HG03565 (cell line): ENCODE measurements around the gene POP4.

Source experiments
- ATAC-seq: cut with Tn5 transposase; IDR thresholded peaks from one replicate; pipeline ENCODE4 v1.9.1; 2021; ENCODE audit warnings: mild to moderate bottlenecking, moderate library complexity; ENCODE audit not compliant: unreplicated experiment

Gene POP4

DNA sequence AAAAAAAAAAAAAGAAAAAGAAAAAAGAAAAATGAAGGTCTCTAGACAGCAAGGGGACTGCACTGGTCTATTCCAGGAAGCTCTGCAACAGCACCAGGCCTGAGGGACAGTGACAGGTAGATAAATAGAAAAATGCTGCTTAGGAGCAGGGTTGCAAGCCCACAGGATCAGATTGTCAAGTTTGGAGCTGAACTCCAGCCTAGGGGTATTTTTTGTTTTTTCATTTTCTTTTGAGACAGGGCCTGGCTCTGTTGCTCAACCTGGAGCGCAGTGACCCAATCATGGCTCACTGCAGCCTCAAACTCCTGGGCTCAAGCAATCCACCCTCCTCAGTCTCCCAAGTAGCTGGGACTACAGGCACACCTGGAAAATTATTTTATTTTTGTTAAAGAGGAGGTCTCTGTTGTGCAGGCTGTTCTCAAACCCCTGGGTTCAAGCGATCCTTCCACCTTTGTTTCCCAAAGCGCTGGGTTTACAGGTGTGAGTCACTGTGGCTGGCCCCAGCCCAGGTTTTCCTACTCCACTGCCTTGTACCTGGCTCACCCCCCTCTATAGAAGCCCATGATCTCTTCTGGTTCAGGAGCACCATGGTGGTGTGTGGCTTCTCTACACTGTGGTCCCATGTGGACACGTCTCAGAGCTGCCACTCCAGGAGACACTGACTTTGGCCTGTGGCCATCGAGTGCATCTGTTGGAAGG lies 23.9 kb downstream of the POP4 start:
- ATAC-seq: no peak

DNA sequence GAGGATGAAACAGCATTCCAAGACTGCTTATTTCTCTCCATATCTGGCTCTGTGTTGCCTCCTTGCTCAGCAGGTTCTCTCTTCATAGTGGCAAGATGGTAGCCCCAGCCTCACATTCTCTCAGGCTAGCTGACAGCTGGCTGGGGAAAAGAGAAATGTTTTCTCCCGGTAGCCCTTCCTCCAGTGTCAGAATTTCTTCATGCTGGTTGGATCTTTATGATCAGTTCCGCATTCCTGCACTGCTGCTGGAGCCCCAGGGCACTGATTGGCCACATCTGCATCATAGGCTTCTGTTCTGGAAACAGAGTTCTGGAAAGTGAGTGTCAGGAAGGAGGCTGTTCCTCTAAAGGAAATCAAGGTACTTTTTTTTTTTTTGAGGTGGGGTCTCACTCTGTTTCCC lies 24.6 kb downstream of the POP4 start:
- no peak for ATAC-seq

DNA sequence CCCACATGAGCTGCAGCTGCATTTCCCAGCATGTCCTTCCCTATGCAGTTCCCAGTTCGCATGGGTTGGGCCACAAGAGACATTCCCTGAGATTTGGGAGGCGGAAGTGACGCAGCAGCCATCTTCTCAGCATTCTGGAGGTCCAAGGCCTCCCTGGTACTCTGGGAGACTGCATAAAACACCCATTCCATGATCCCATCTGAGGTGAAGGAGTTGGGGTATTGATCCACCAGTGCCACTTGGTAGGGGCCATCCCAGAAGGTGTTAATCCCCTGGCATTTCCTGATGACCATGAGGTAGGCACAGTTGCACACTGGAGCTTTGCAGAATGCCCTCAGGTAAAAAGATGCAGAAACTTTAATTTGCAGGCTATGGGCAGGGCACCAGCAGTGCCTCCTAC lies 25.4 kb downstream of the POP4 start:
- no peak for ATAC-seq

DNA sequence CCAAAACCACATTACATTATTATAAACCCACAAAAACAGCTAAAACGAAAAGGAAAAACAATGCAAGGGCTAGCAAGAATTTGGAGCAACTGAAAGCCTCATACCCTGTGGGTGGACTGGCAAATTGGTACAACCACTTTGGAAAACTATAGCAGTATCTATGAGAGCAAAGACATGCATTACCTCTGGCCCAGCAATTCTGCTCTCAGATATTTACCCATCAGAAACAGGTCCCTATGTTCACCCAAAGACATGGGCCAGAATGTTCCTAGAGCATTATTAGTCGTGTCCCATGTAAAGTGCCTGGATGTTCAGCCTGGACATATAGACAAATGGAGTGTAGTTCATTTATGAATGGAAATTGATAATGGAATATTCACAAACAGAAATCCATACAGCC lies 27.9 kb downstream of the POP4 start:
- ATAC-seq: no peak

DNA sequence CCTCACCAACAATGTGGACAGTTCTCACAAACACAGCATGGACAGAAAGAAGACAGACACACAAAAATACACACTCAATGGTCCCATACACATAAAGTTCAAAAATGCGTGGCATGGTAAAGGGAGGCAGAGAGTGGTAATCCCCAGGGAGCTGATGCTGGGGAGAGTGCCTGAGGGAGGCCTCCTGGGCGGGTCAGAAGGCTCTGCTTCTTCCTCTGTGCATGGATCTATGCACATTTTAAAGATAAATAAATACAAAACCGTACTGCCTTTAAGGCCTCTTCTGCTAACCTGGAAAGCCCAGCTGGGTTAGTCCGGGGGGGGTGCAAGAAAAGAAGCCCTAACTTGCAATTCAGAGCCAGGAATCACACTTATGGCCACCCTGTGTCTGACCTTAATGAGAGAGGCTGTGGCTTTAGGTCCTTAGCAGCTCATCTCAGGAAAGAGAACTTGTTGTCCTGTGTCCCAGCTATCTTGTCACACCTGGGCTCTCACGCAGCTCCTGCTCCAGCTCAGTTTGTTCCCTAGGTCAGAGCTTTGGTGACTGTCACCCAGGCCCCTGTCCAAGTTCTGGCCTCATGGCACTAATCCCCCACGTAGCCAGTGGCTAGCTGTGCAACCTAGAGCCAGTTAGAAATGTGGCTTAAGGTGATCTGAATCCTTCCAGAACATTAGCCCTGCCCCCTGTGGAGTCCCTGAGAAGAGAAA lies 28.5 kb downstream of the POP4 start:
- no peak for ATAC-seq

DNA sequence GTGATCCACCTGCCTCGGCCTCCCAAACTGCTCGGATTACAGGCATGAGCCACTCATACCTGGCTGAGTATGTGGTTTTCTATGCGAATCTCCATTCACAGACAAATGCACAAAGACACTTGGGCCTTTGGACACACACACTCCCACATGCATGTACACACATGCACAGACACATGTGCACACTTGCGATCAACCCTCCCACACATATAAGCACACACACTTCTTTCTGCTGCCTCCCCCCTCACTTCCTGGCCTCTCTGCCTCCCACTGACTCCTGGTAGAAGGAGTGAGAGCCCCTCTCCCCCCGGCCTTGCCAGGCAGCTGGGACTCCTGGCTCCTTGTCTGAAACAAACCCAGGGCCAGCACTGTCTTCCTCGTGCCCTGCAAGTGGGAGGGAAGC lies 29.9 kb downstream of the POP4 start:
- ATAC-seq: no peak

DNA sequence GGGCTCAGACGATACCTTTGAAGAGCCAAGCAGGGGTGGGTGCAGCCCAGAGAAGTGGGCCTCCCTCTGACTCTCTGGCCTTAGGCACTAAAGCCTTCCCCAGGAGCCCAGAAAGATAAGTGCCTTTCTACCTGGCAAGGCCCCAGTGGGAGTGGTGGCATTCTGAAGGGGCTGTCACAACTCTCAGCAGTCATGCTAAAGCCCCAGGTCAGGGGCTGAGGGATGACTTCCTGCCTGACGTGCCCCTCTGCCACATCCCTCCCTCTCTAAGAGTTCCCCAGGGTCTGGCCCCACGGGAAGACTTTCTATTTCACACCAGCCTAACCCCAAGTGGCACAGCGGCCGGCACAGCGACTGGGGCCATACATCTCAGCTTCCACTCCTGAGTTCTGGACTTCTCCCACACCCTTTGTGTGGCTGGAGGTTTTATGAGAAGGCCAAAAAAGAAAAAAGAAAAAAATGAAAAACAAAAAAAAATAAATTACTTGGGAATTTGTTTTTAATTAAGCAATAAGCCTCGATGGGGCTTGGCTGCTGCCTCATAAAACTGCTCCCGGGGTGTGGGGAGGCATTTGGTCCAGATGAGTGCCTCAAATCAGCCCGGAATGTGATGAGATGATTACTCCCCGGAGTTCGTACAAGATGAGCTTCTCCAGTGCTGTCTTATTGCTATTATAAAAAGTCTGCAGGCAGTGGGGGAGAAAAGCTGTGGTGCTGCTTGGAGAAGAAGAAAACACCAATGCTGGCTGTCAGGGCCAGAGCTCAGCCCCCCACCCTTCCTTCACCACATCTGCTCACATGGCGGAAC lies 30.7 kb downstream of the POP4 start:
- ATAC-seq: no peak

DNA sequence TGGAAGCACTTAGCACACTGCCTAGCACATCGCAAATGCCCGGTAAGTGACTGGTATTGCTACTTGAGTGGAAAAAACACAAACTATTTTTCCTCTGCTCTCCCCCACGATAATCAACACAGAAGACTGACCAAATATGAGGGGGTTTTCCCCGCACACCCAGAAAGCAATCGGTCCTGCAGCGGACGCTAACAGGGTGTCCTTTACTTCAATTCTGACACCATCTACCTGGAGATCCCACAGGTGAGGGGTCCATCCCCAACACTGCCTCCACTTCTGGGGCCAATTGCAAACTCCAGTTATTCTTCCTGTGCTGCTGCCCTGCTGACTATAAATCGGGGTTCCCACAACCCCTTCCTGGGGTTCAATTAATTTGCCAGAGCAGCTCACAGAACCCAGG lies 33.0 kb downstream of the POP4 start:
- ATAC-seq: no peak

DNA sequence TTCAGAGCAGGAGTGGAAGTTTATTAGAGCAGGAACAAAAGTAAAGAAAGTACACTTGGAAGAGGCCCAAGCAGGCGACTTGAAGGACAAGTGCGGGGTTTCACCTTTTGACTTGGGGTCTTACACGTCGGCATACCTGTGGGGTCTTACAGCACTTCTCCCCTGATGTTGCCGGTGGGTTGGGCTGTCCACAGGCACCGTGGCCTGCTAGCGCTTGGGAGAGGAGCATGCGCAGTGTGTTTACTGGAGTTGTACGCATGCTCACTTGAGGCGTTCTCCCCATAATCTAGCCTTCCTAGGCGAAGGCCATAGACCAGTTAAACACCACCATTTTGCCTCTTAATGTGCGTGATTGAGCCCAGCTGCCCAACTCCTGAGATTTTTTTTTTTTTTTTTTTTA lies 34.1 kb downstream of the POP4 start:
- no peak for ATAC-seq

DNA sequence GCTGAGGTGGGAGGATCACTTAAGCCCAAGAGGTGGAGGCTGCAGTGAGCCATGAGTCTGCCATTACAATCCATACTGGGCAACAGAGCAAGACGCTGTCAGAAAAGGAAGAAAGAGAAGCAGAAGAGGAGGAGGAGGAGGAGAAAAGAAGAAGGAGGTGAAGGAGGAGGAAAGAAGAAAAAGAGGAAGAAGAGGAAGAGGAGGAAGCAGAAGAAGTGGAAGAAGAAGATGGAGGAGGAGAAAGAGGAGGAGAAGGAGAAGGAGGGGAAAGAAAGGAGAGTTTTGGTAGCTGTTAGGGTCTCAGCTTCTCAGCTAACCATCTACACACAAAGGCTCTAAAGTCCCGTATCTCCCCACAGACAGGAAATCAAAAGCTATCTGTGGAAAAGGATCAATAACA lies 35.5 kb downstream of the POP4 start:
- no peak for ATAC-seq

DNA sequence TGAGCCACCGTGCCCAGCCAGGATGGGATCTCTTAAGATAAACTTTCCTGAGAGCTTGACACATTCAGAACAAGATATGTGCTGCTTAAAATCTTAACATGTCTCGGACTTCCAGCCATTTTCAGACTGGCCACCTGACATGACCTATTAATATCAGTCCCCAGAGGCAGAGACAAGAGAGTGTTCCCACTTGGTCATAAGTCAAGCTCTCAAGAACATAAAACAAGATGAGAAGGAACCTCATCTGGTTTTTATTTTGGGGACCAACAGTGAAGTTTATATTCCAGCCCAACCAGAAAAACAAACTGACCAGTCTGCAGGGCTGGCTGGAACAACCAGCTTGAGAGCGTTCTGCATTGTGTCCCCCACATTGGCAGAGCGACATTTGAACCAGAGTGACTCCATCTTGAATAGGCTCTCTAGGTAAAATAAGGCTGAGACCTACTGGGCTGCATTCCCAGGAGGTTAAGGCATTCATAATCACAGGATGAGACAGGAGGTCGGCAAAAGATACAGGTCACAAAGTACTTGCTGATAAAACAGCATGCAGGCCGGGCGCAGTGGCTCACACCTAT lies 37.4 kb downstream of the POP4 start:
- no peak for ATAC-seq

DNA sequence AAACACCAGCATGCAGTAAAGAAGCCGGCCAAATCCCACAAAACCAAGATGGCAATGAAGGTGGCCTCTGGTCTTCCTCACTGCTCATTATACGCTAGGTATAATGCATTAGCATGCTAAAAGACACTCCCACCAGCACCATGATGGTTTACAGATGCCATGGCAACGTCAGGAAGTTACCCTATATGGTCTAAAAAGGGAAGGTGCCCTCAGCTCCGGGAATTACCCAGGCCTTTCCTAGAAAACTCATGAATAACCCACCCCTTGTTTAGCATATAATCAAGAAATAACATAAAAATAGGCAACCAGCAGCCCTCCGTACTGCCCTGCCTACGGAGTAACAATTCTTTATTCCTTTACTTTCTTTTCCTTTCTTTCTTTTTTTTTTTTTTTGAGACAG lies 38.1 kb downstream of the POP4 start:
- ATAC-seq: no peak

DNA sequence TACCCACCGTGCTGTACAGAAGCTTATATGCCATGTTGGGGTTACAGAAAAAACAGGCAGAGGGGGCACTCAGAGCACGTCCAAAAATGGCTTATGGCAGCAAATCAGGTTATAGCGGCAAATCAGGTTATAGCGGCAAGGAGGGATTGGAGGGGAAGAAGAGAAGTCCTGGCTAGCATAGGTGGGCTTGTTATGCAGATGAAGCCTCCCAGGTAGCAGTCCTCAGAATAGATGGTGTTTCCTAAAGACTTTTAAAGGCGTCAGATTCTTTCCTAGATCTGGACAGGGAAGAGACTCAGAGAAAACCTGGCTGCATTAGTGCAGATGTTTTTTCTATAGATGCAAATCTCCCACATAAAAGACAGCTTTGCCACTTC lies 39.4 kb downstream of the POP4 start:
- ATAC-seq: no peak

DNA sequence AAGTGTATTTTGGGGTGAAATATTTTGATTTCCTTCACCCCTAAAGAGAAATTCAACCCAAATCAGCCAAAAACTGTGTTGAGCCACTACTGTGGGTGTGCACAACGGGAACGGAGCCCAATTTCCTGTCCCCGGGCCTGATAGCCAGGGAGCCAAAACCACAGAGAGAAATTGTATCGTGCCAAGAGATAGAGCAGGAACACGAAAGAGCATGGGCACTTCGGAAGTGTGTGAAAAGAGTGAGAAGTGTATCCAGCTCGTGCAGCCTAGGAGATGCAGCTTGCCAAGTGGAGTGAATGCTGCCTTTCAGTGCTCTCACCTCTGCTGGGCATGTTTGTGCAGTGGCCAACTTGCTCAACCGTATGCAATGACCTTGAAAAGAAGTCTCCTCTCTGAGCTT lies 39.8 kb downstream of the POP4 start:
- no peak for ATAC-seq

DNA sequence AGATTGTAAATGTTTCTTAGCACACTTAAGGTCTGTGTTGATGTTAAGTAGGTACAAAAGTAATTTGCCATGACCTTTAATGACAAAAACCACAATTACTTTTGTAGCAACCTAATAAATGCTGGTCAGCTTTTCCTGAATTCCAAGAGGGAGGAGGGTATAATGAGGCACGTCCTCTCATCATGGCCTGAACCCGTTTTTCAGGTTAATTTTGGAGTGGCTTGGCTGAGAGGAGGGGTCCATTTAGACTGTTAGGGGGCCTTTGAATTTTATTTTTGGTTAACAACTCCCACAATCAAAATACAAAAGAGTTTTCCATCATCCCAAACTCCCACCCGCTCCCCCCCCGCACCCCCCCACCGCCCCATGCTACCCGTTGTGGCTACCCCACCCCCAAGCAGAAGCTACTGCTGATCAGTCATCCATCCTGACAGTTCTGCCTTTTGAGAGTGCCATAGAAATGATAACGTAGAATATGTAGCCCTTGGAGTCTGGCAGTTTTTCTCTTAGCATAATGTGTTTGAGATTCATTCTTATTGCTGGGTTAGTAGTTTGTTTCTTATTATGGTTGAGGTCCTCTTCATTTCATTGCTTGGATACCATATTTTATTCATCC lies 44.8 kb downstream of the POP4 start:
- ATAC-seq: no peak

DNA sequence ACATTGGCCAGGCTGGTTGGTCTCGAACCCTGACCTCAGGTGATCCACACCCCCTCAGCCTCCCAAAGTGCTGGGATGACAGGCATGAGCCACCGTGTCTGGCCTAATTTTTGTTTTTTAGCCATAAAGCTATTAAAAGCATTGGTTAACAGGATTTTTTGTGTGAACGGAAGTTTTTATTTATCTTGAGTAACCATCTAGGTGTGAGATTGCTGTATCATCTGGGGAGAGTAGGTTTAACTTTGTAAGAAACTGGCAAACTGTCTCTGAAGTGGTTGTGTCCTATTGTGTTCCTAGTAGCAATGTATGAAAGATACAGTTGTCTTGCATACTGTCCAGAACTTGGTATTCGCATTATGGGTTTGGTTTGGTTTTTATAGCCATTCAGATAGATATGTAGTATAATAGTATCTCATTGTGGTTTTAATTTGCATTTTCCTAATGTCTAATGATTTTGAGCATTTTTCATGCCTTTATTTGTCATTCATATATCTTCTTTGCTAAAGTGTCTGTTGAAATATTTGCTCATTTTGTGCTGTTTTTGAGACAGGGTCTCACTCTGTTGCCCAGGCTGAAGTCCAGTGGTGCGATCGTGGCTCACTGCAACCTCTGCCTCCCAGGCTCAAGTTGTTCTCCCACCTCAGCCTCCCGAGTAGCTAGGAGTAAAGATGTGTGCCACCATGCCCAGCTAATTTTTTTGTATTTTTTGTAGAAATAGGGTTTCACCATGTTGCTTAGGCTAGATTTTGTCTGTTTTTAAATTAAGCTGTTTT lies 45.7 kb downstream of the POP4 start:
- ATAC-seq: no peak

DNA sequence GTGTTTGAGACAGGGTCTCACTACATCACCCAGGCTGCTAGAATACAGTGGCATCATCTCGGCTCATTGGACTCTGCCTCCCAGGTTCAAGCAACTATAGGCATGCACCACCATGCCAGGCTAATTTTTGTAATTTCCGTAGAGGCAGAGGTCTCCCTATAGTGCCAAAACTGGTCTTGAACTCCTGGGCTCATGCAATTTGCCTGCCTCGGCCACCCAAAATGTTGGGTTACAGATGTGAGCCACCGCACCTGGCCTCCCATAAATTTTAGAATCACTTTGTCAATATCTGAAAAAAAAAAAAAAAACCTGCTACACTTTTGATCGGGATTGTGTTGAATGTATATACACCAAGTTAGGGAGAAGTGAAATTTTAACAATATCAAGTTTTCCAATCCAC lies 47.3 kb downstream of the POP4 start:
- ATAC-seq: no peak

DNA sequence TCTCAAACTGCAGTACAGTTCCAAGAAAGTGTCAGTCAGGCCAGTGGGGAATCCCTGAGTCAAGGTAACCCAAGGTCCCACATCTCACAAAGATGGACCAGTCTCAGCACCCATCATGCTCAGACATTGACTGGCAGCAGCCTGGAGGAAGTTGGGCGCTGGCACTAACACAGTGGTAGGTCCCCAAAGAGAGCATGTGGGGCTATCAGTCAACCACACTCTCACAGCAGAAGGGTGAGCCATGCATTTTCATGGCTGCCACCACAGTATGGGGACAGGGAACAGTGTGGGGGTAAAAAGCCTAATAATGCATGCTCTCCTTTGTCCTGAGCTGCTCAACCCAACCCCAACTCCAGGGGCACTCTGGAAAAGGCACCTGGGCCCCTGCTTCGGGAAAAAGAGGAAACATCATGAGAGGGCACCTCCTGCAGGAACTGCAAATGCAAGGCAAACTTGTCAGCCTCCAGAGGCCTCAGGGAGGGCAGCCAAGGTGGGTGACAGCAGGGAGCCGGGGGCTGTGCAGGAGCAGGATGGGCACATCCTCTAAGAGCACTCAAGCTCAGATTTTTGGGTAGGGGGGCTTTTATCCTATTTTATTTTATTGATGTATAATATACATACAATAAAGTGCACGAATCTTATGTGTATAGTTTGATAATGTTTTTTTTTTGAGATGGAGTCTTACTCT lies 49.7 kb downstream of the POP4 start:
- no peak for ATAC-seq

DNA sequence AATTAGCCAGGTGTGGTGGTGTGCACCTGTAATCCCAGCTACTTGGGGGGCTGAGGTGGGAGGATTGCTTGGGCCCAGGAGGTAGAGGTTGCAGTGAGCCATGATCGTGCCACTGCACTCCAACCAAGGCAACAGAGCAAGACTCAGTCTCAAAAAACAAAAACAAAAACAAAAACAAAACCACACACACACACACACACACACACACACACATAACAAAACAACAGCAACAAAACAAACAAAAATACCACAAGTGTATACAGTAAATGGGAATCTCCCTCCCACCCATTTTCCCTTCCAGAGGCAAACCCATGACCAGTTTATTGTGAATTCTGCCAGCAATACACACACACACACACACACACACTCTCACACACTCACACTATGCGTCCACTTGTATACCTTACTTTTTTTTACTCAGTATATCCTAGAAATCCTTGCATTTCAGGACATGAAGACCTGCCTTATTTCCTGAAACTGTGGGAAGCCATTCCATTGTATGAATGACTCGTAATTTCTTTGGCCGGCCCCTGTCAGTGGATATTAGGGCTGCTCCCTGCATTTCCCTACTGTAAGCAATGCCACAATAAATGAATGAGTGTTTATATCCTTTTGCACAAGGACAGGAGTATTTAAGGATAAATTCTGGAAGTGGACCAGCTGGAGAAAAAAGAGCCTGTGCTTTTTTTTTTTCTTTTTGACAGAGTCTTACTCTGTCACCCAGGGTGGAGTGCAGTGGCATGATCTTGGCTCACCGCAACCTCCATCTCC lies 52.3 kb downstream of the POP4 start:
- ATAC-seq: no peak
